Loucy (cell line): ENCODE data around the gene MMP15.

Experiments used
- H2AFZ ChIP-seq: fragments of 200-600 bp; sonication (generic); 2 replicates; pipeline ENCODE4 v1.6.0; 2016; ENCODE audit warnings: antibody characterized with exemption, mild to moderate bottlenecking, low read length, moderate library complexity
- H3F3A ChIP-seq: fragments of 200-600 bp; 2 replicates; pipeline ENCODE4 v1.6.0; 2016; ENCODE audit warnings: antibody characterized with exemption, low read depth, mild to moderate bottlenecking
- H3K27me3 ChIP-seq: fragments of 200-600 bp; sonication (generic); 2 replicates; pipeline ENCODE4 v1.6.1; 2014; ENCODE audit warnings: low read length, mild to moderate bottlenecking; ENCODE audit not compliant: insufficient read depth, poor library complexity, severe bottlenecking
- H3K36me3 ChIP-seq: fragments of 200-600 bp; sonication (generic); 2 replicates; pipeline ENCODE4 v1.6.1; 2016; ENCODE audit warnings: low read length; ENCODE audit not compliant: insufficient read depth
- H3K4me1 ChIP-seq: fragments of 200-600 bp; sonication (generic); 2 replicates; pipeline ENCODE4 v1.5.1; 2014; ENCODE audit warnings: low read length, mild to moderate bottlenecking; ENCODE audit not compliant: insufficient read depth, poor library complexity, severe bottlenecking
- H3K4me2 ChIP-seq: fragments of 200-600 bp; sonication (generic); 2 replicates; pipeline ENCODE4 v1.6.0; 2014; ENCODE audit warnings: antibody characterized with exemption, low read length, low read depth, mild to moderate bottlenecking; ENCODE audit not compliant: poor library complexity, severe bottlenecking
- H3K4me3 ChIP-seq: fragments of 200-600 bp; sonication (generic); 2 replicates; pipeline ENCODE4 v1.5.1; 2014; ENCODE audit warnings: low read length, mild to moderate bottlenecking, mixed read lengths; ENCODE audit not compliant: poor library complexity, severe bottlenecking
- H3K79me2 ChIP-seq: fragments of 200-600 bp; sonication (generic); 2 replicates; pipeline ENCODE4 v1.6.1; 2014; ENCODE audit warnings: low read length; ENCODE audit not compliant: insufficient read depth
- H3K9ac ChIP-seq: fragments of 200-600 bp; sonication (generic); 2 replicates; pipeline ENCODE4 v1.6.0; 2014; ENCODE audit warnings: mild to moderate bottlenecking, low read depth, low read length, moderate library complexity; ENCODE audit not compliant: poor library complexity, severe bottlenecking
- H3K9me2 ChIP-seq: fragments of 200-600 bp; sonication (generic); replicated peaks from 2 replicates; pipeline ENCODE4 v1.6.1; 2016; ENCODE audit warnings: low read depth, low read length, mixed read lengths
- H3K9me3 ChIP-seq: fragments of 200-600 bp; sonication (generic); 2 replicates; pipeline ENCODE4 v1.6.1; 2014; ENCODE audit warnings: mild to moderate bottlenecking, antibody characterized with exemption, low read length, low read depth; ENCODE audit not compliant: insufficient read depth
- H4K20me1 ChIP-seq: fragments of 200-600 bp; sonication (generic); 2 replicates; pipeline ENCODE4 v1.6.0; 2014; ENCODE audit warnings: antibody characterized with exemption, low read length, mild to moderate bottlenecking; ENCODE audit not compliant: insufficient read depth, poor library complexity, severe bottlenecking
- CTCF ChIP-seq: fragments of 200-600 bp; sonication (generic); conservative IDR thresholded peaks from 2 replicates; pipeline ENCODE4 v1.5.1; 2014; ENCODE audit warnings: mild to moderate bottlenecking, antibody characterized with exemption, low read length
- EZH2phosphoT487 ChIP-seq: fragments of 200-600 bp; IDR thresholded peaks from 2 replicates; pipeline ENCODE4 v1.6.1; 2018; ENCODE audit warnings: antibody characterized with exemption, mild to moderate bottlenecking, moderate library complexity, borderline replicate concordance

The MMP15 gene

DNA sequence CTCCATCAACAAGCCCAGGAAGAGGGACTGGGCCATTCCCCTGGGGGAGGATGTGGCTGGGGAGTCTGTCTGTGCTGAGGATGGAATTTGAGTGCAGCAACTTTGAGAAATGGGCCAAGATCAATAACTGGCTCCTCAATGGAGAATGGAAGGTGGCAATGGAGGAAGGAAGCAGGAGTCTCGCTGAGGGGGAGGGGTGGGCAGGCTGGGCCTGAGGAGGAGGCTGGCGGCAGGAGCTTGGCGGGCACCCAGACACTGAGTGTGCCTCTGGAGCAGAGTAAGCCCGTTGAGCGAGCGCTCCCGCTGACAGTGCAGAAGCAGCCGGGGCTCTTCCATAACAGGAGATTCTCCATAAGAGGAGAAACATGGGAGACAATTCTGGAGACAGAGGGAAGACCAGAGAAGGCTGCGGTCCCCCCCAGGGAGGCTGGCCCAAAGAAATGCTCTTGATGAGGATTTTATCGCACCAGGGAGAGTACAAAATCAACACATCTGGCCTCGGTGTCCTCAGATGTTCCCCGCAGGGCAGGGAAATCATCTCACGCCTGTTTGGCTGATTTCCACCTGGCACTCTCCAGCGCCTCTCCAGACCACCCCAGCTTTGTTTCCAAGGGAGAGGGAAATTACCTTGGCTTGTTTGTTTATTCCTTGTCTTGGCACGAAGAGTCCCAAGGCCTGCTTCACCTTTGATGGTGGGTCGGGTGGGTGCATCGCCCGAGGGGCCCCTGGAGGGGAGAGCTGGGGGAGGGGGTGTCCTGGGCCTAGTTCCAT lies 2.8 kb upstream of the MMP15 start:
- Histone ChIP-seq H3K9me2 (no peaks in the 10 kb centered on the region), H3K36me3 (peaks cover 8% of the 10 kb centered on the region; the same call in 1 of the 2 replicates), H3F3A (no peaks in the 10 kb centered on the region), H3K79me2 (no peaks in the 10 kb centered on the region), H3K4me3 (no peak overlapping the region), H2AFZ (no peak overlapping the region), H3K9me3 (no peaks in the 10 kb centered on the region), H3K27me3 (no peaks in the 10 kb centered on the region), H4K20me1 (no peaks in the 10 kb centered on the region), H3K4me1 (peaks cover 3% of the 10 kb centered on the region), H3K4me2 (no peak overlapping the region), H3K9ac (no peak overlapping the region)
- TF ChIP-seq CTCF: no peak
- TF ChIP-seq EZH2phosphoT487: no peak

- Histone ChIP-seq H3K9me2 (no peaks in the 10 kb centered on the region), H3K79me2 (no peaks in the 10 kb centered on the region), H3K4me1 (peaks cover 3% of the 10 kb centered on the region), H3K9ac (peak overlapping the region; percentile 15), H4K20me1 (no peaks in the 10 kb centered on the region), H3K27me3 (no peaks in the 10 kb centered on the region), H3K4me3 (peak overlapping the region; percentile 85), H2AFZ (peak overlapping the region; percentile 98), H3K4me2 (peak overlapping the region; percentile 70), H3K9me3 (no peaks in the 10 kb centered on the region), H3K36me3 (no peaks in the 10 kb centered on the region; the same call in 1 of the 2 replicates), H3F3A (no peaks in the 10 kb centered on the region)
- TF ChIP-seq EZH2phosphoT487 (no peak), CTCF (no peak)
Measured at GRCh38 chr16:58024486-58025350, 836 bp upstream of the MMP15 start.

- H3K9ac ChIP-seq: no peak overlapping the region
- peak overlapping the region; percentile 85 for H3K4me3 ChIP-seq
- no peak for TF ChIP-seq CTCF
Measured at GRCh38 chr16:58026139-58026704, 668 bp downstream of the MMP15 start.

More at GRCh38 chr16:58026139-58026704, 668 bp downstream of the MMP15 start:
- H3K9me2 ChIP-seq: no peaks in the 10 kb centered on the region
- no peaks in the 10 kb centered on the region for H3K9me3 ChIP-seq
- H3K4me2 ChIP-seq: peak overlapping the region; percentile 70
- peaks cover 3% of the 10 kb centered on the region for H3K4me1 ChIP-seq
- H4K20me1 ChIP-seq: no peaks in the 10 kb centered on the region
- no peaks in the 10 kb centered on the region for H3K36me3 ChIP-seq
- H3F3A ChIP-seq: no peaks in the 10 kb centered on the region
- H2AFZ ChIP-seq: peak overlapping the region; percentile 98
- H3K27me3 ChIP-seq: no peaks in the 10 kb centered on the region
- no peaks in the 10 kb centered on the region for H3K79me2 ChIP-seq
